Body of pancreas (tissue), 4 donors: ENCODE data around the gene RAB11FIP4.

Experiments
- CTCF ChIP-seq, 7 experiments: fragments of 450-650 bp in 4 of 7; fragments of 200-600 bp in 3 of 7; sonication (generic) in 3 of 7; IDR thresholded peaks; one replicate each; pipeline ENCODE4 v1.5.1; 2016 to 2019; ENCODE audit warnings: antibody characterized with exemption in 7 of 7
- POLR2A ChIP-seq, 3 donors: fragments of 450-650 bp; IDR thresholded peaks; one replicate each; pipeline ENCODE4 v1.6.1; 2016; ENCODE audit warnings: antibody characterized with exemption in 3 of 3, mild to moderate bottlenecking in 2 of 3

GRCh38 chr17:31533546-31534155, 142.2 kb downstream of the RAB11FIP4 start:
- TF ChIP-seq POLR2A (IDR thresholded peaks at IDR 0.05) (no peak), CTCF (IDR thresholded peaks at IDR 0.05) (peak in 1 of 7 experiments; percentile 26)
